Measurements from ENCODE around the gene SHISA4.

- TF ChIP-seq EP300 (IDR thresholded peaks at IDR 0.05) (no peak), CTCF (IDR thresholded peaks at IDR 0.05) (no peak), POLR2A (IDR thresholded peaks at IDR 0.05) (no peak), POLR2AphosphoS5 (IDR thresholded peaks at IDR 0.05) (no peak)
Observed at GRCh38 chr1:201880928-201881571, 7.6 kb upstream of the SHISA4 start.

All from upper lobe of left lung (tissue), 4 donors.